Trophoblast cell (in vitro differentiated cells and primary cell): ENCODE results near the gene RAB11B.

Experiments used
- DNase-seq, 2 donors: peaks; one replicate each; pipeline ENCODE4 v3.0.0-alpha.2; 2016
- H2AFZ ChIP-seq: 2 replicates; pipeline ENCODE4 v1.6.1; 2013; ENCODE audit warnings: low read length, moderate library complexity, mild to moderate bottlenecking; ENCODE audit not compliant: insufficient read depth, poor library complexity
- H2AK5ac ChIP-seq: 2 replicates; pipeline ENCODE4 v1.6.1; 2013; ENCODE audit warnings: mild to moderate bottlenecking, low read length
- H2BK120ac ChIP-seq: 2 replicates; pipeline ENCODE4 v1.6.1; 2013; ENCODE audit warnings: low read length, mild to moderate bottlenecking, moderate library complexity; ENCODE audit not compliant: insufficient read depth, poor library complexity
- H2BK12ac ChIP-seq: 2 replicates; pipeline ENCODE4 v1.6.1; 2013; ENCODE audit warnings: mild to moderate bottlenecking, low read length, moderate library complexity
- H2BK5ac ChIP-seq: 2 replicates; pipeline ENCODE4 v1.6.1; 2013; ENCODE audit warnings: low read length, low read depth, moderate library complexity, mild to moderate bottlenecking; ENCODE audit not compliant: poor library complexity
- H3K14ac ChIP-seq: 2 replicates; pipeline ENCODE4 v1.6.1; 2013; ENCODE audit warnings: mild to moderate bottlenecking, low read length
- H3K18ac ChIP-seq: 2 replicates; pipeline ENCODE4 v1.6.1; 2013; ENCODE audit warnings: mild to moderate bottlenecking, low read length
- H3K23ac ChIP-seq: 2 replicates; pipeline ENCODE4 v1.6.1; 2013; ENCODE audit warnings: low read length
- H3K27ac ChIP-seq: 2 replicates; pipeline ENCODE4 v1.5.1; 2013; ENCODE audit warnings: low read depth, mild to moderate bottlenecking, inconsistent platforms, low read length, moderate library complexity
- H3K27me3 ChIP-seq: 2 replicates; pipeline ENCODE4 v1.6.1; 2013; ENCODE audit warnings: inconsistent platforms, mild to moderate bottlenecking, low read length, moderate library complexity; ENCODE audit not compliant: insufficient read depth
- H3K36me3 ChIP-seq, 2 experiments: 1 replicate in 1 of 2; 2 replicates in 1 of 2; pipeline ENCODE4 v1.6.1; 2013; ENCODE audit warnings: low read length in 2 of 2, mild to moderate bottlenecking in 2 of 2, moderate library complexity in 1 of 2; ENCODE audit not compliant: insufficient read depth in 2 of 2, control insufficient read depth in 1 of 2
- H3K4ac ChIP-seq: 2 replicates; pipeline ENCODE4 v1.6.1; 2013; ENCODE audit warnings: low read depth, mild to moderate bottlenecking, low read length, moderate library complexity
- H3K4me1 ChIP-seq, 2 experiments: 1 replicate in 1 of 2; 2 replicates in 1 of 2; pipeline ENCODE4 v1.6.1; 2013; ENCODE audit warnings: low read length in 2 of 2, mild to moderate bottlenecking in 2 of 2, moderate library complexity in 1 of 2; ENCODE audit not compliant: insufficient read depth in 2 of 2, control insufficient read depth in 1 of 2
- H3K4me2 ChIP-seq: 2 replicates; pipeline ENCODE4 v1.6.1; 2013; ENCODE audit warnings: inconsistent platforms, mild to moderate bottlenecking, low read length, moderate library complexity
- H3K4me3 ChIP-seq: 2 replicates; pipeline ENCODE4 v1.5.1; 2013; ENCODE audit warnings: mild to moderate bottlenecking, low read depth, low read length, inconsistent platforms
- H3K79me1 ChIP-seq: one replicate; pipeline ENCODE4 v1.6.1; 2013; ENCODE audit warnings: low read length
- H3K79me2 ChIP-seq: 2 replicates; pipeline ENCODE4 v1.6.1; 2013; ENCODE audit warnings: low read length, mild to moderate bottlenecking; ENCODE audit not compliant: control insufficient read depth, insufficient read depth, poor library complexity
- H3K9ac ChIP-seq: 2 replicates; pipeline ENCODE4 v1.6.1; 2013; ENCODE audit warnings: mild to moderate bottlenecking, low read length
- H3K9me3 ChIP-seq: 2 replicates; pipeline ENCODE4 v1.6.1; 2013; ENCODE audit warnings: low read depth, mild to moderate bottlenecking, control low read depth, inconsistent platforms, low read length; ENCODE audit not compliant: insufficient read depth
- H4K12ac ChIP-seq: 2 replicates; pipeline ENCODE4 v1.6.1; 2013; ENCODE audit warnings: low read depth, mild to moderate bottlenecking, low read length, moderate library complexity
- H4K8ac ChIP-seq: 2 replicates; pipeline ENCODE4 v1.6.1; 2013; ENCODE audit warnings: low read depth, mild to moderate bottlenecking, low read length, moderate library complexity
- H4K91ac ChIP-seq: one replicate; pipeline ENCODE4 v1.6.1; 2013; ENCODE audit warnings: low read depth, mild to moderate bottlenecking, low read length, moderate library complexity
- WGBS: extraction: QIAGEN DNeasy Blood & Tissue Kit; methylation state at CpG from one replicate; pipeline ENCODE4 v1.1.7; 2013; ENCODE audit warnings: missing lambda C conversion rate; ENCODE audit not compliant: insufficient read length, insufficient coverage; ENCODE audit errors: extremely low coverage; 5-methylcytosine and 5-hydroxymethylcytosine counted together

The RAB11B gene

GRCh38 chr19:8355631-8356402 lies 34.3 kb upstream of the RAB11B start:
- no peaks in the 10 kb centered on the region for H3K36me3 ChIP-seq
- no CpG with 5 or more reads among the region's 6 CpGs for WGBS
- H3K79me2 ChIP-seq: no peaks in the 10 kb centered on the region
- H2AK5ac ChIP-seq: no peak overlapping the region
- H4K8ac ChIP-seq: no peak overlapping the region
- no peak overlapping the region for H3K4me2 ChIP-seq
- no peak overlapping the region for H3K18ac ChIP-seq
- no peak overlapping the region for H2AFZ ChIP-seq
- H3K4me1 ChIP-seq: peaks cover 0 to 4% of the 10 kb centered on the region in 2 experiments
- H3K4ac ChIP-seq: no peak overlapping the region
- H2BK120ac ChIP-seq: no peak overlapping the region
- H3K27me3 ChIP-seq: no peaks in the 10 kb centered on the region
- peak; percentile 54 to 70 for DNase-seq
- no peak overlapping the region for H3K9ac ChIP-seq
- no peak overlapping the region for H4K91ac ChIP-seq
- H3K23ac ChIP-seq: no peak overlapping the region
- no peak overlapping the region for H4K12ac ChIP-seq
- H3K4me3 ChIP-seq: no peak overlapping the region
- H3K9me3 ChIP-seq: peaks cover 1% of the 10 kb centered on the region
- no peak overlapping the region for H3K14ac ChIP-seq
- H2BK12ac ChIP-seq: no peak overlapping the region
- peaks cover 2% of the 10 kb centered on the region for H3K79me1 ChIP-seq
- peak overlapping the region; percentile 7 for H3K27ac ChIP-seq
- no peak overlapping the region for H2BK5ac ChIP-seq

- Histone ChIP-seq H4K91ac (no peak overlapping the region), H4K8ac (no peak overlapping the region), H3K18ac (no peak overlapping the region), H2AFZ (no peak overlapping the region), H4K12ac (no peak overlapping the region), H3K4me2 (no peak overlapping the region), H3K23ac (no peak overlapping the region), H2BK120ac (no peak overlapping the region), H3K9ac (no peak overlapping the region), H2BK5ac (no peak overlapping the region), H2AK5ac (no peak overlapping the region), H3K36me3 (no peaks in the 10 kb centered on the region), H3K14ac (no peak overlapping the region), H3K4ac (no peak overlapping the region), H3K4me3 (no peak overlapping the region), H3K27me3 (no peaks in the 10 kb centered on the region), H3K4me1 (peaks cover under 1 to 4% of the 10 kb centered on the region in 2 experiments), H3K9me3 (peaks cover 1% of the 10 kb centered on the region), H3K27ac (no peak overlapping the region), H2BK12ac (no peak overlapping the region), H3K79me1 (peaks cover 2% of the 10 kb centered on the region), H3K79me2 (no peaks in the 10 kb centered on the region)
- no CpG with 5 or more reads among the region's 4 CpGs for WGBS
- DNase-seq: peak in 1 of 2 donors; percentile 58
Observed at GRCh38 chr19:8357007-8357521, 33.1 kb upstream of the RAB11B start.

GRCh38 chr19:8358948-8359347 lies 31.2 kb upstream of the RAB11B start:
- H3K4me3 ChIP-seq: no peak overlapping the region
- no peak overlapping the region for H4K91ac ChIP-seq
- no peaks in the 10 kb centered on the region for H3K79me2 ChIP-seq
- H3K27ac ChIP-seq: no peak overlapping the region
- H3K14ac ChIP-seq: no peak overlapping the region
- peaks cover 2% of the 10 kb centered on the region for H3K27me3 ChIP-seq
- peaks cover 1% of the 10 kb centered on the region for H3K9me3 ChIP-seq
- H3K4me1 ChIP-seq: peaks cover 5 to 7% of the 10 kb centered on the region in 2 experiments
- H4K12ac ChIP-seq: no peak overlapping the region
- no peak overlapping the region for H3K23ac ChIP-seq
- H3K18ac ChIP-seq: no peak overlapping the region
- no peak overlapping the region for H4K8ac ChIP-seq
- no peak overlapping the region for H2BK120ac ChIP-seq
- no CpG with 5 or more reads among the region's 6 CpGs for WGBS
- DNase-seq: peak in 1 of 2 donors; percentile 25
- H3K36me3 ChIP-seq: no peaks in the 10 kb centered on the region
- no peak overlapping the region for H2AK5ac ChIP-seq
- no peak overlapping the region for H2BK12ac ChIP-seq
- peaks cover 4% of the 10 kb centered on the region for H3K79me1 ChIP-seq
- no peak overlapping the region for H3K4ac ChIP-seq
- no peak overlapping the region for H2BK5ac ChIP-seq
- no peak overlapping the region for H3K9ac ChIP-seq
- H3K4me2 ChIP-seq: no peak overlapping the region
- H2AFZ ChIP-seq: no peak overlapping the region

DNA sequence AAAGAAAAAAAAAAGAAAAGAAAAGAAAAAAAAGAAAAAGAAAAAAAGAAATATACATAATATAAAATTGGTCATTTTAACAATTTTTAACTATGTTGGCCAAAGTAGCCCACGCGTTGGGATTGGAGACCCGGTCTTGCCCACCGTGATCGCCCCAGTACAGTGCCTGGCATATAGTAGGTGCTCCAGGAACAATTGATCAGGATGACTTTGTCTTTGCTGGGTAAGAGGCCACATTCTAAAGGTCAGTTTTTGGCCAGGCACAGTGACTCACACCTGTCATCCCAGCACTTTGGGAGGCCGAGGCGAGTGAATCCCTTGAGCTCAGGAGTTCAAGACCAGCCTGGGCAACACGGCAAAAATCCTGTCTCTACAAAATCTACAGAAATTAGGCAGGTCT lies 30.0 kb upstream of the RAB11B start:
- Histone ChIP-seq H2BK5ac (no peak overlapping the region), H2BK12ac (no peak overlapping the region), H2AFZ (no peak overlapping the region), H3K14ac (no peak overlapping the region), H3K4me2 (no peak overlapping the region), H3K4me3 (no peak overlapping the region), H2AK5ac (no peak overlapping the region), H3K9ac (no peak overlapping the region), H4K8ac (no peak overlapping the region), H4K12ac (no peak overlapping the region), H3K4me1 (peaks cover 5 to 10% of the 10 kb centered on the region in 2 experiments), H3K9me3 (peaks cover 6% of the 10 kb centered on the region), H3K27me3 (peaks cover 6% of the 10 kb centered on the region), H4K91ac (no peak overlapping the region), H3K79me1 (peaks cover 6% of the 10 kb centered on the region), H2BK120ac (no peak overlapping the region), H3K4ac (no peak overlapping the region), H3K27ac (no peak overlapping the region), H3K23ac (no peak overlapping the region), H3K36me3 (no peaks in the 10 kb centered on the region), H3K18ac (no peak overlapping the region), H3K79me2 (no peaks in the 10 kb centered on the region)
- no CpG with 5 or more reads among the region's 8 CpGs for WGBS
- DNase-seq: no peak
